Cortex of kidney (tissue), 1 donor: ENCODE measurements around the gene ARF1.

Experiments used
- DNase-seq: peaks from one replicate; lab custom pipeline; 2025; lab: John Stamatoyannopoulos, UW

The ARF1 gene

GRCh38 chr1:228088586-228089498 is 6.3 kb downstream of the ARF1 start:
- no peak for DNase-seq

- no peak for DNase-seq
Observed at GRCh38 chr1:228089519-228090380, 7.2 kb downstream of the ARF1 start.

DNA sequence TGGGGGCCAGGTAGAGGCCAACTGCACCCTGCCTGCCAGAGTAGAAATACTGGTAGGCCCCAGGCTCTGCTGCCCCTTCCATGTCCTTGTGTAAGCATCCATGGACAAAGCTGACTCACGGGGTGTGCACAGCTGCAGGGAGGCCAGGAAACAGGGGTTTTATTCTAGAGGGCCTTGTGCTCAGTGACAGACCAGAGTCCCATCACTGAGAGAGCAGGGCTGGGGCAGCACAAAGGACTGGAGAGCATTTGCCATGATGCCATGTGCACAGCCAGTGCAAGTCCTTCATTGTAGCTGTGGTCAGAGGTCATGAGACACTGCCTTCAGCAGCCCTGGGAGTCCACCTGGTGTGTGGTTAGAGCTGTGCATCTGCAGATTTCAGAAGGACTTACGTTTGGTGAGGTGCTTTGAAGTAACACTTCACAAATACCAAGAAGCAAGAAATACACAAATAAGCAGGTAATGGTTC is 8.1 kb downstream of the ARF1 start:
- no peak for DNase-seq

DNA sequence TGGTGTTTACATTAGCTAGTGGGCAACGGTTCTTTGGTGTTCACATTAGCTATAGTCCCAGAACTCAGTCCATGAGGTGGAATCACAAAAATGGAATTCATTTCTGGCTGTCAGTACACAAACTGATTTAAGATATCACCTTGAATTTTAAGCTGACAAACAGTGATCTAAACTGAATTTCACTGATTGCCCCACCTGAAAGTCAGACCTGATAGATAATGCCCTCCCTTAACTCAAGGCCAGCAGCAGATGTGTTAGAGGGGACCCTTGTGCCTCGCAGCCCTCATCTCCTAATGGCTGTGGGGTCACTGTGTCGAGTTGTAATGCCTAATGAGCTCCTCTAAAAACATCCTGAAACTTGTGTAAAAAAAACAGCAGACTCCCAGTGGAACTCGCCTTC is 8.6 kb downstream of the ARF1 start:
- DNase-seq = no peak

DNA sequence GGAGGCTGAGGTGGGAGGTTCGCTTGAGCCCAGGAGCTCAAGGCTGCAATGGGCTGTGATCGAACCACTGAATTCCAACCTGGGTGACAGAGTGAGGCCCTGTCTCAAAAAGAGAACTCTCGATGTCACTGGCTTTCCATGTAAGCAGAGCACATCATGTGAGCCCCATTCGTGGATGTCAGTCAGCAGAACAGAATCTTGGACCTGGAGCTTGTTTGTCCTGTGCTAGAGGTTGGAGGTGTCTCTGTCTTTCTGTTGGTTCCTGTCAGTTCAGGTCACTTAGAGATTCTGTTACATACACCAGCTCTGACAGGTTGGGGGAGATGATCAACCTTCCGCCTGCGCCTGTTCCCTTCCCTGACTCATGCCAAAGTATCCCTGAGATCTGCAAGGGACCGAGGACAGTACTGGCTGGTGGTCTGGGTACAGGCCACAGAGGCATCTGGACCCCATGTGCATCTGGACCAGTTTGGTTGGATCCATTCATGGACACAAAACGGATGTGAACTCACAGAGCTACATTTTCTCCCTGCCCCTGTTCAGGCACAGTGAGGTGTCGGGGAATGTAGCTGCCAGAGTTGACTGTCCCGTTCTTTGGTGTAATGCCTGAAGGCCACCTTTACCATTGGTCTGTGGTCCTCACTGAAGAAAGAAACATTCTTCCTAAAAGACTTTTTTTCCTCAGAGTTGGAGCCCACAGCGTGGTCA is 10.0 kb downstream of the ARF1 start:
- no peak for DNase-seq

GRCh38 chr1:228093050-228093906 is 10.8 kb downstream of the ARF1 start:
- DNase-seq = no peak

DNA sequence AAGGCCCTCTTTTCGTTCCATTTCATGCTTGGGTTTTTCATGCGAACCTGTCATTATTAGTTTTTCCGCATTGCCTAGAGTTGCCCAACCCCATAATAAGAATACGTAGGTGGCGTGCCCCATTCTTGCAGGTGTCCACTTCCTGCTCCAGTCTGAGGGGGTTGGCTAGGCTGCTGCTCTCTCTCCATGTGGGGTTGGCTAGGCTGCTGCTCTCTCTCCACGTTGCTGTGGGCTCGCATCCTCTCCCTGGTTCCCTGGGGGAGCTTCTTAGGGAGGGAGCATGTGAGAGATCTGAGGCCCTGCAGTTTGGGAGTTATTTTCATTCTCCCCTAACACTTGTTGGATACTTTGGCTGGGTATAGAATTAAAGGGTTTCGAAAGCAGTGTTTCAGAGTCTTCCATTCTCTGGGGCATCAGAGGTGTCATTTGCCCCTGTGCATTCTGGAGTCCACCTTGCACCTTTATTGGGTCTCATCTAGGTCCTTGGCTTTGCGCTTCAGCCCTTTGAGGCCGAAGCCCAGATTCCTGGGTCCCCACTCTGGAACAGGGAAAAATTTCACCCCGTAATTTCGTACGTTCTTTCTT is 12.0 kb downstream of the ARF1 start:
- no peak for DNase-seq

GRCh38 chr1:228095161-228095560 is 12.7 kb downstream of the ARF1 start:
- no peak for DNase-seq

- no peak for DNase-seq
Observed at GRCh38 chr1:228095938-228096337, 13.4 kb downstream of the ARF1 start.

DNA sequence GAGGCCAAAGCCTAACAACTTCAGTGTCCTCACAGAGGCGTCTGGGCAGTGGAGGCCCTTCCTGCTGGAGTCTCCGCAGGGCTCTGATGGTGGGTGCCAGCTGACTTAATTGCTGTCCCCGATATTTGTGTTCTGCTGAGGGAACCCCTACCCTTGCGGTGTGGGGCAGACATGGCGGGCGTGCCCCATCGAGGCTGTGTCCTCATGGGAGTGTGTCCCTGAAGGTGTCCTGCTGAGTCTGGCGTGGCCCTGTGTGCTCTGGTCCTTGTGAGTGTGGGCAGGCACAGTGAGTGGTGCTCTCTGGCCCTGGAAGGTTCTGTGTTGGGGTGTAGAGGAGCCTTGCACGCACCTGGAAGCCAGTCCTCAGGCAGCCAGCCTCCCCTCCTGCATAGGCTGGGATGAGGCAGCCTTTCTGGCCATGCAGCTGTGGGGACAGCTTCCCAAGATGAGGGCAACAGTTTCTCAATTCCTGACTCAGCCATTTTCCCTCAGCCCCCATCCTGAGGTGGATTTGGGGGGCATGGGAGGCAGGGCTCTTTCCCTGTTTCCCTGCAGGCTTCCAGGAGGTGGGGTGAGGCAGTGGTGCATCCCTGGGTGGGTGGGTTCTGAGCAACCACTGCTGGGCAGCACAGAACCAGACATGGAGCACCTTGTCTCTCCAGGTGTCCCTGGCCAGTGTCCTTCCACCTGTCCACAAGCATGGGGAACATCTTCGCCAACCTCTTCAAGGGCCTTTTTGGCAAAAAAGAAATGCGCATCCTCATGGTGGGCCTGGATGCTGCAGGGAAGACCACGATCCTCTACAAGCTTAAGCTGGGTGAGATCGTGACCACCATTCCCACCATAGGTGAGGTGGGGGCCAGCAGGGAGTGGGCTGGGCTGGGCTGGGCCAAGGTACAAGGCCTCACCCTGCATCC is 14.2 kb downstream of the ARF1 start:
- DNase-seq = no peak

- no peak for DNase-seq
Observed at GRCh38 chr1:228097333-228098081, 15.0 kb downstream of the ARF1 start.

DNA sequence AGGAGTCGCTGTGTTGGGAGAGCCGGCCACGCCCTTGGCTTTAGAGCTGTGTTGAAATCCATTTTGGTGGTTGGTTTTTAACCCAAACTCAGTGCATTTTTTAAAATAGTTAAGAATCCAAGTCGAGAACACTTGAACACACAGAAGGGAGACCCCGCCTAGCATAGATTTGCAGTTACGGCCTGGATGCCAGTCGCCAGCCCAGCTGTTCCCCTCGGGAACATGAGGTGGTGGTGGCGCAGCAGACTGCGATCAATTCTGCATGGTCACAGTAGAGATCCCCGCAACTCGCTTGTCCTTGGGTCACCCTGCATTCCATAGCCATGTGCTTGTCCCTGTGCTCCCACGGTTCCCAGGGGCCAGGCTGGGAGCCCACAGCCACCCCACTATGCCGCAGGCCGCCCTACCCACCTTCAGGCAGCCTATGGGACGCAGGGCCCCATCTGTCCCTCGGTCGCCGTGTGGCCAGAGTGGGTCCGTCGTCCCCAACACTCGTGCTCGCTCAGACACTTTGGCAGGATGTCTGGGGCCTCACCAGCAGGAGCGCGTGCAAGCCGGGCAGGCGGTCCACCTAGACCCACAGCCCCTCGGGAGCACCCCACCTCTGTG is 15.9 kb downstream of the ARF1 start:
- DNase-seq = no peak

- DNase-seq = no peak
Observed at GRCh38 chr1:228099331-228099732, 16.8 kb downstream of the ARF1 start.

GRCh38 chr1:228100822-228101613 is 18.5 kb downstream of the ARF1 start:
- DNase-seq = no peak

DNA sequence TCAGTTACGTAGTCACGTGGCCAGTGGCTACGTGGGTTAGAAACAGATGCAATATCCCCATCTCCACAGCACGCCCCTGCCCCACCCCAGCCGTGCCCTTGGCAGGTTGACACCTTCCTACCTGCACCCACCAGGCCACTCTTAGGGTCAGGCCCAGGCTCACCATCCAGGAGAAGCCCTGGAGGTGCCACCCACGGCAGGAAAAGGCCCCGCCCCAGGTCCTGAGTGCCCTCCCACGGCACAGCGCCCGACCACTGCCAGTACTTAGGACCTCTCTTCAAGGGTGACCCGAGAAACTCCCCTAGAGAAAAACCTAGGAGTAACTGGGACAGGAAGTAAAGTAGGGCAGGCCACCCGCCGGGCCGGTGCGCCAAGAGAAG is 19.1 kb downstream of the ARF1 start:
- DNase-seq = no peak

GRCh38 chr1:228101994-228102790 is 19.7 kb downstream of the ARF1 start:
- no peak for DNase-seq
